GM18519 (cell line): Measurements from ENCODE around the gene AVP.
"Not testable (repeated sequence)": the region's sequence is repeated elsewhere in the genome, so short reads cannot be mapped to it uniquely, and the experiment has no call there.

ENCODE experiments used
- ATAC-seq: cut with Tn5 transposase; IDR thresholded peaks from one replicate; pipeline ENCODE4 v1.9.1; 2021; ENCODE audit warnings: mild to moderate bottlenecking, moderate library complexity; ENCODE audit not compliant: unreplicated experiment, low FRiP score

AVP gene

GRCh38 chr20:3084283-3084985 lies at the start of gene AVP:
TSS of gene AVP (minus strand) at chr20:3084724. CDS start at chr20:3084674, 50 bp downstream.
- ATAC-seq = no peak

- ATAC-seq = no peak
Observed at GRCh38 chr20:3134151-3134550, 49.6 kb upstream of the AVP start.

GRCh38 chr20:3133155-3133554 lies 48.6 kb upstream of the AVP start:
- no peak for ATAC-seq

GRCh38 chr20:3130051-3130600 lies 45.6 kb upstream of the AVP start:
- ATAC-seq = no peak

- no peak for ATAC-seq
Observed at GRCh38 chr20:3129094-3129493, 44.6 kb upstream of the AVP start.

GRCh38 chr20:3128275-3128984 lies 43.9 kb upstream of the AVP start:
- no peak for ATAC-seq

GRCh38 chr20:3126527-3126859 lies 42.0 kb upstream of the AVP start:
- ATAC-seq = no peak

GRCh38 chr20:3125776-3126526 lies 41.4 kb upstream of the AVP start:
- ATAC-seq = not testable (repeated sequence)

GRCh38 chr20:3124773-3125560 lies 40.4 kb upstream of the AVP start:
- ATAC-seq = not testable (repeated sequence)

GRCh38 chr20:3124163-3124562 lies 39.6 kb upstream of the AVP start:
- ATAC-seq = not testable (repeated sequence)

GRCh38 chr20:3123542-3123941 lies 39.0 kb upstream of the AVP start:
- no peak for ATAC-seq

- no peak for ATAC-seq
Observed at GRCh38 chr20:3121955-3122610, 37.6 kb upstream of the AVP start.

- ATAC-seq = no peak
Observed at GRCh38 chr20:3121271-3121911, 36.9 kb upstream of the AVP start.

GRCh38 chr20:3119044-3119443 lies 34.5 kb upstream of the AVP start:
- no peak for ATAC-seq

GRCh38 chr20:3117839-3118379 lies 33.4 kb upstream of the AVP start:
- not testable (repeated sequence) for ATAC-seq

- no peak for ATAC-seq
Observed at GRCh38 chr20:3116341-3116740, 31.8 kb upstream of the AVP start.

GRCh38 chr20:3115190-3116107 lies 30.9 kb upstream of the AVP start:
- ATAC-seq = no peak

GRCh38 chr20:3111995-3112394 lies 27.5 kb upstream of the AVP start:
- ATAC-seq = no peak
